Measurements from ENCODE around the gene POSTN.

POSTN gene

GRCh38 chr13:37616131-37616530 is 17.6 kb upstream of the POSTN start (continued):
- TF ChIP-seq GLIS3 (CRISPR knock-in tag; IDR thresholded peaks at IDR 0.05) (no peak), ESRRG (CRISPR knock-in tag; IDR thresholded peaks at IDR 0.05) (no peak), ZNF8 (CRISPR knock-in tag; IDR thresholded peaks at IDR 0.05) (no peak), RARB (CRISPR knock-in tag; IDR thresholded peaks at IDR 0.05) (no peak)

- no peak for TF ChIP-seq TOX (CRISPR knock-in tag; IDR thresholded peaks at IDR 0.05; ENCODE audit: borderline replicate concordance)
- ATAC-seq, result no peak
Observed at GRCh38 chr13:37615276-37615675, 16.7 kb upstream of the POSTN start.

GRCh38 chr13:37613638-37614037 is 15.1 kb upstream of the POSTN start:
- no peak for TF ChIP-seq ISL1 (CRISPR knock-in tag; IDR thresholded peaks at IDR 0.05)
- no peak for TF ChIP-seq TOX (CRISPR knock-in tag; IDR thresholded peaks at IDR 0.05; ENCODE audit: borderline replicate concordance)
- TF ChIP-seq CREB5 (CRISPR knock-in tag; IDR thresholded peaks at IDR 0.05; ENCODE audit: low read depth), result no peak
- no peak for TF ChIP-seq ZC3H10 (CRISPR knock-in tag; IDR thresholded peaks at IDR 0.05)
- no peak for TF ChIP-seq ZFP30 (CRISPR knock-in tag; IDR thresholded peaks at IDR 0.05)
- TF ChIP-seq PATZ1 (CRISPR knock-in tag; IDR thresholded peaks at IDR 0.05; ENCODE audit: borderline replicate concordance), result no peak
- no peak for TF ChIP-seq CSRNP3 (CRISPR knock-in tag; IDR thresholded peaks at IDR 0.05)
- no peak for TF ChIP-seq RARB (CRISPR knock-in tag; IDR thresholded peaks at IDR 0.05)
- TF ChIP-seq SNAI2 (CRISPR knock-in tag; IDR thresholded peaks at IDR 0.05), result no peak
- ATAC-seq, result no peak

- ATAC-seq, result no peak
- TF ChIP-seq ZC3H10 (CRISPR knock-in tag; IDR thresholded peaks at IDR 0.05), result no peak
- TF ChIP-seq CSDC2 (CRISPR knock-in tag; IDR thresholded peaks at IDR 0.05), result no peak
- no peak for TF ChIP-seq ISL1 (CRISPR knock-in tag; IDR thresholded peaks at IDR 0.05)
- no peak for TF ChIP-seq CSRNP3 (CRISPR knock-in tag; IDR thresholded peaks at IDR 0.05)
- no peak for TF ChIP-seq OSR1 (CRISPR knock-in tag; IDR thresholded peaks at IDR 0.05)
- no peak for TF ChIP-seq RARB (CRISPR knock-in tag; IDR thresholded peaks at IDR 0.05)
Observed at GRCh38 chr13:37613236-37613635, 14.7 kb upstream of the POSTN start.

- TF ChIP-seq ZC3H10 (CRISPR knock-in tag; IDR thresholded peaks at IDR 0.05), result no peak
- no peak for TF ChIP-seq SNAI2 (CRISPR knock-in tag; IDR thresholded peaks at IDR 0.05)
- TF ChIP-seq OSR1 (CRISPR knock-in tag; IDR thresholded peaks at IDR 0.05), result no peak
- TF ChIP-seq PATZ1 (CRISPR knock-in tag; IDR thresholded peaks at IDR 0.05; ENCODE audit: borderline replicate concordance), result no peak
- TF ChIP-seq GLIS3 (CRISPR knock-in tag; IDR thresholded peaks at IDR 0.05), result no peak
- no peak for TF ChIP-seq PPARA (CRISPR knock-in tag; IDR thresholded peaks at IDR 0.05; ENCODE audit: borderline replicate concordance)
- no peak for TF ChIP-seq CSRNP3 (CRISPR knock-in tag; IDR thresholded peaks at IDR 0.05)
- no peak for TF ChIP-seq ZFP3 (CRISPR knock-in tag; IDR thresholded peaks at IDR 0.05)
- no peak for TF ChIP-seq ZNF565 (CRISPR knock-in tag; conservative IDR thresholded peaks at IDR 0.05; ENCODE audit: low read depth)
- no peak for TF ChIP-seq CREB5 (CRISPR knock-in tag; IDR thresholded peaks at IDR 0.05; ENCODE audit: low read depth)
- no peak for TF ChIP-seq POU6F1 (CRISPR knock-in tag; IDR thresholded peaks at IDR 0.05; ENCODE audit: borderline replicate concordance, low read depth)
- TF ChIP-seq ZNF70 (CRISPR knock-in tag; IDR thresholded peaks at IDR 0.05), result no peak
- no peak for TF ChIP-seq ZFP30 (CRISPR knock-in tag; IDR thresholded peaks at IDR 0.05)
- TF ChIP-seq BACH2 (CRISPR knock-in tag; IDR thresholded peaks at IDR 0.05; ENCODE audit: borderline replicate concordance), result no peak
- no peak for TF ChIP-seq TOX (CRISPR knock-in tag; IDR thresholded peaks at IDR 0.05; ENCODE audit: borderline replicate concordance)
- no peak for TF ChIP-seq TCF4 (CRISPR knock-in tag; IDR thresholded peaks at IDR 0.05; ENCODE audit: borderline replicate concordance)
- no peak for ATAC-seq
Observed at GRCh38 chr13:37608750-37609339, 10.3 kb upstream of the POSTN start.
